Peyer's patch (tissue), 4 donors: Measurements from ENCODE around the gene CDKL5.

ENCODE experiments used
- CTCF ChIP-seq, 6 experiments: fragments of 450-650 bp in 4 of 6; fragments of 200-600 bp in 2 of 6; sonication (generic) in 1 of 6; IDR thresholded peaks; one replicate each; pipeline ENCODE4 v1.5.1; 2017 to 2019; ENCODE audit warnings: antibody characterized with exemption in 6 of 6, mild to moderate bottlenecking in 3 of 6, moderate library complexity in 1 of 6
- POLR2A ChIP-seq, 2 donors: fragments of 450-650 bp; IDR thresholded peaks; one replicate each; pipeline ENCODE4 v1.5.1; 2017; ENCODE audit warnings: antibody characterized with exemption in 2 of 2, mild to moderate bottlenecking in 2 of 2, moderate library complexity in 2 of 2

GRCh38 chrX:18415386-18415785, 10.0 kb upstream of the CDKL5 start:
- TF ChIP-seq CTCF (IDR thresholded peaks at IDR 0.05) (no peak), POLR2A (IDR thresholded peaks at IDR 0.05) (no peak)
